WERI-Rb-1 (cell line): ENCODE measurements around the gene NLRP9.

Experiments used
- DNase-seq: peaks from one replicate; pipeline ENCODE4 v3.0.0-alpha.2; 2020
- H3K27ac ChIP-seq: fragments of 250-450 bp; sonication (Bioruptor Pico); 2 replicates; pipeline ENCODE4 v1.5.1; 2020; ENCODE audit warnings: mild to moderate bottlenecking, moderate library complexity
- H3K27me3 ChIP-seq: fragments of 250-450 bp; sonication (Bioruptor Pico); 2 replicates; pipeline ENCODE4 v1.5.1; 2021; ENCODE audit warnings: mild to moderate bottlenecking, low read depth, moderate library complexity; ENCODE audit not compliant: insufficient read depth, severe bottlenecking
- H3K36me3 ChIP-seq: fragments of 250-450 bp; sonication (Bioruptor Pico); 2 replicates; pipeline ENCODE4 v1.5.1; 2020; ENCODE audit warnings: mild to moderate bottlenecking, moderate library complexity
- H3K4me3 ChIP-seq: 2 replicates; pipeline ENCODE4 v1.5.1; 2011; ENCODE audit warnings: low read depth, mild to moderate bottlenecking, control low read depth, low read length
- H3K9me3 ChIP-seq: fragments of 250-450 bp; sonication (Bioruptor Pico); 2 replicates; pipeline ENCODE4 v1.5.1; 2021; ENCODE audit warnings: mild to moderate bottlenecking, moderate library complexity; ENCODE audit not compliant: severe bottlenecking
- CTCF ChIP-seq: IDR thresholded peaks from 2 replicates; pipeline ENCODE4 v1.5.1; 2011; ENCODE audit warnings: low read depth, mild to moderate bottlenecking, control low read depth, inconsistent platforms, low read length

The NLRP9 gene

DNA sequence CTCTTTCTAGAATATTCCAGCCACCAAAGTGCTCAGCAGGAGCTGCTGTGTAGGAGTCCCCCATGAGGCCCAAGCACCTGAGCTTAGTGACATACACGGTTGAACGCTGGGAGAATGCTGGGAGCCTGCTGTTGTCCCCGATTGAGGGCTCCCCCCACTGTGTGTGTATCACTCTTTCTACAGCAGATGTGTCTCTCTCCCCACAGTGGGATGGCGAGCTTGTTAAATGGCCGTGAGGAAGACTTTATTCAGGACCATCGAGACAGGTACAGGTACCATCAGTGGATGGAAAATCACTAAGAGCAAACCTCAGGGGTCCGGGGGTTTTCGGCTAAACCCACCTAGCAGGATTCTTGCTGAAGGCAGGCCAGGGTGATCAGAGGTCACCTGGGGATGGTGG lies 40.5 kb downstream of the NLRP9 start:
- Histone ChIP-seq H3K27me3 (no peaks in the 10 kb centered on the region), H3K4me3 (no peak overlapping the region), H3K27ac (no peak overlapping the region), H3K9me3 (no peaks in the 10 kb centered on the region), H3K36me3 (peaks cover 36% of the 10 kb centered on the region)
- DNase-seq: no peak
- no peak for TF ChIP-seq CTCF

- no peak overlapping the region for H3K27ac ChIP-seq
- TF ChIP-seq CTCF: no peak
- H3K4me3 ChIP-seq: no peak overlapping the region
- DNase-seq: no peak
- H3K36me3 ChIP-seq: peaks cover 38% of the 10 kb centered on the region
- H3K27me3 ChIP-seq: no peaks in the 10 kb centered on the region
- no peaks in the 10 kb centered on the region for H3K9me3 ChIP-seq
These were observed 41.1 kb downstream of the NLRP9 start for GRCh38 chr19:55697069-55697440.

- TF ChIP-seq CTCF: no peak
- Histone ChIP-seq H3K27me3 (no peaks in the 10 kb centered on the region), H3K4me3 (no peak overlapping the region), H3K36me3 (peaks cover 42% of the 10 kb centered on the region), H3K9me3 (no peaks in the 10 kb centered on the region), H3K27ac (no peak overlapping the region)
- no peak for DNase-seq
These were observed 41.7 kb downstream of the NLRP9 start for GRCh38 chr19:55696301-55697068.

DNA sequence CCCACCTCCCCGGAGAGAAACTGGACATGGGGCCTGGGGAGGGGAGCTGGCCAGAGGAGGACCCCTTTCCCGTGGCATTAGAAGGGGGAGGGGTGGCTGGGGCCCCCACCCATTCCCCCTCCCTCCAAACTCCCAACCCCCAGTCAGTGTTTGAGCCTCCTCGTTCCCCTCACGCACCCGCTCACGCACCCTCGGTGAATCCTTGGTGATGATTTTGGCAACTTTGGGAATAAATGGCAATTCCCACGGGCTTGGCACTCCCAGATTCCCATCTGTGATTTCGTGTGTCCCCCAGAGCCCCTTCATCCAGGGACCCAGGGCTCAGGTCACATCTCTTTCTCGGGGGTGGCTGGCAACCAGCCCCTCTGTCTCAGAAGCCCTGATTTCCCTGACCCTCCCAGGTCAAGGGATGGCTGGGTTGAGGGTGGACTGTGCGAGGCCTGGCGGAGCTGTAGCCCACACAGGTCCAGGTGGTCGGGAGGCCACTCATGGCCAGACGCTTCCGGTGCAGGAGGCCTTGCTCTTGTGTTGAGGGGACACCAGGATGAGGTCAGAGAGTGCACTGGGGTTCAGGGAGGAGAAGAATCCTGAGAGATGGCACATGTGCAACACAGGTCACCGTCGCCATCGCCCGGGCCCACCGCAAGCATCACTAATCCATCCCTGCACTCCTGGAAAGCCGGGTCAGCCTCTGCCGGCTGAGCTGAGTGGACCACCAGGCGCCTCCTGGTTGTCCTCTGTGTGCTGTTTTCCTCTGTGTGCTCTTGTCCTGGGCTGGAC lies 42.5 kb downstream of the NLRP9 start:
- Histone ChIP-seq H3K36me3 (peaks cover 42% of the 10 kb centered on the region), H3K4me3 (no peak overlapping the region), H3K27ac (no peak overlapping the region), H3K27me3 (no peaks in the 10 kb centered on the region), H3K9me3 (no peaks in the 10 kb centered on the region)
- no peak for TF ChIP-seq CTCF
- DNase-seq: no peak

DNA sequence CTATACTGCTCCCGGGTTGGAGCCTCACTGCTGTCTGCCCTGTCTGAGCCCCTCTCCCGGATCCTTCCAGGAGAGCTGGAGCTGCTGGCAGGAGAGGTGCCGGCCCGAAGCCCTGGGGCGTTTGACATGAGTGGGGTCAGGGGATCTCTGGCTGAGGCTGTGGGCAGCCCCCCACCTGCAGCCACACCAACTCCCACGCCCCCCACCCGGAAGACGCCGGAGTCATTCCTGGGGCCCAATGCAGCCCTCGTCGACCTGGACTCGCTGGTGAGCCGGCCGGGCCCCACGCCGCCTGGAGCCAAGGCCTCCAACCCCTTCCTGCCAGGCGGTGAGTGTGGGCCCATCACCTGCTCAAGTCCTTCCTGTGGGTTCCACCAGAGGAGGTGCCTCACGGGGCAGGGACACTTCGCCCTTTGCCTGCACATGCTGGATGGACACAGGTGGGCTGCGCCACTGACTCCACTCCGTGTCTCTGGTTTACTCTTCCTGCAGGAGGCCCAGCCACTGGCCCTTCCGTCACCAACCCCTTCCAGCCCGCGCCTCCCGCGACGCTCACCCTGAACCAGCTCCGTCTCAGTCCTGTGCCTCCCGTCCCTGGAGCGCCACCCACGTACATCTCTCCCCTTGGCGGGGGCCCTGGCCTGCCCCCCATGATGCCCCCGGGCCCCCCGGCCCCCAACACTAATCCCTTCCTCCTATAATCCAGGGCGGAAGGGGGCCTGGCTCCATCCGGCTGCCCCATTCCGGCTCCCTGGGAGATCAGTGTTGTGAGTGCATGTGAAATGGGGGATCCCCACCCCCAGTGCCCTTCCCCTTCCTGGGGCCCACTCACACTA lies 43.3 kb downstream of the NLRP9 start:
- no peaks in the 10 kb centered on the region for H3K9me3 ChIP-seq
- H3K4me3 ChIP-seq: no peak overlapping the region
- no peak for TF ChIP-seq CTCF
- H3K36me3 ChIP-seq: peaks cover 45% of the 10 kb centered on the region
- DNase-seq: no peak
- no peaks in the 10 kb centered on the region for H3K27me3 ChIP-seq
- H3K27ac ChIP-seq: no peak overlapping the region
